BLaER1 treated with 17β-estradiol and CSF1 and Interleukin-3, amounts not matched to agents 10 nM and 100 nM (cell line): ENCODE data around the gene BEAN1.
A peak's percentile ranks its signal among the peaks of the same experiment; 100 is the strongest.

Experiments used
- H3K27ac ChIP-seq, 11 experiments: shearing (Covaris generic); formaldehyde crosslinking; 2 replicates each; pipeline ENCODE4 v1.8.1; 2022
- H3K27me3 ChIP-seq, 11 experiments: shearing (Covaris generic); formaldehyde crosslinking; 2 replicates each; pipeline ENCODE4 v1.8.1; 2022
- H3K36me3 ChIP-seq, 11 experiments: shearing (Covaris generic); formaldehyde crosslinking; 2 replicates each; pipeline ENCODE4 v1.8.1; 2022
- H3K4me1 ChIP-seq, 10 experiments: shearing (Covaris generic); formaldehyde crosslinking; 2 replicates each; pipeline ENCODE4 v1.8.1; 2022
- H3K4me2 ChIP-seq, 11 experiments: shearing (Covaris generic); formaldehyde crosslinking; 2 replicates each; pipeline ENCODE4 v1.8.1; 2022
- H3K4me3 ChIP-seq, 10 experiments: shearing (Covaris generic); formaldehyde crosslinking; 2 replicates each; pipeline ENCODE4 v1.8.1; 2022
- H3K9ac ChIP-seq, 11 experiments: shearing (Covaris generic); formaldehyde crosslinking; 2 replicates each; pipeline ENCODE4 v1.8.1; 2022
- H3K9me3 ChIP-seq, 11 experiments: shearing (Covaris generic); formaldehyde crosslinking; replicated peaks in 1 of 11; 2 replicates each; pipeline ENCODE4 v1.8.1; 2022
- H4K20me1 ChIP-seq, 11 experiments: shearing (Covaris generic); formaldehyde crosslinking; 2 replicates each; pipeline ENCODE4 v1.8.1; 2022
- Cebpa-rat ChIP-seq, 11 experiments: shearing (Covaris generic); IDR thresholded peaks; 2 replicates each; pipeline ENCODE4 v1.8.1; 2022

Gene BEAN1

GRCh38 chr16:66412182-66412581 is 14.9 kb upstream of the BEAN1 start:
- Histone ChIP-seq H3K9me3 (peaks cover 10 to 32% (median 19%) of the 10 kb centered on the region in 11 experiments; a peak in 20 of 22 replicates), H4K20me1 (no peaks in the 10 kb centered on the region), H3K4me3 (no peak overlapping the region), H3K9ac (no peak overlapping the region), H3K4me1 (peaks cover 13 to 45% (median 20%) of the 10 kb centered on the region in 10 experiments), H3K27me3 (no peaks in the 10 kb centered on the region; a peak in 1 of 22 replicates), H3K36me3 (no peaks in the 10 kb centered on the region), H3K27ac (no peak overlapping the region), H3K4me2 (no peak overlapping the region)
- TF ChIP-seq Cebpa-rat (IDR thresholded peaks at IDR 0.05) = no peak

- peaks cover 16 to 38% (median 26%) of the 10 kb centered on the region in 11 experiments for H3K9me3 ChIP-seq
Measured at GRCh38 chr16:66414891-66415290, 12.2 kb upstream of the BEAN1 start.

GRCh38 chr16:66416136-66416535 is 11.0 kb upstream of the BEAN1 start:
- Histone ChIP-seq H3K4me1 (peaks cover 0 to 35% (median 10%) of the 10 kb centered on the region in 10 experiments; a peak in 10 of 20 replicates), H3K9me3 (peaks cover 15 to 35% (median 24%) of the 10 kb centered on the region in 11 experiments), H3K9ac (no peak overlapping the region), H3K4me2 (peak overlapping the region in 3 of 11 experiments; percentile 70 to 74 (median 71); a peak in 6 of 22 replicates), H3K36me3 (no peaks in the 10 kb centered on the region), H4K20me1 (no peaks in the 10 kb centered on the region), H3K27me3 (no peaks in the 10 kb centered on the region), H3K27ac (no peak overlapping the region), H3K4me3 (no peak overlapping the region)
- TF ChIP-seq Cebpa-rat (IDR thresholded peaks at IDR 0.05) = no peak

More at GRCh38 chr16:66414891-66415290, 12.2 kb upstream of the BEAN1 start:
- Histone ChIP-seq H3K4me3 (no peak overlapping the region), H3K9ac (no peak overlapping the region), H3K27me3 (no peaks in the 10 kb centered on the region), H4K20me1 (no peaks in the 10 kb centered on the region), H3K4me1 (peaks cover 0 to 35% (median 10%) of the 10 kb centered on the region in 10 experiments; a peak in 10 of 20 replicates), H3K36me3 (no peaks in the 10 kb centered on the region), H3K27ac (no peak overlapping the region), H3K4me2 (no peak overlapping the region)
- no peak for TF ChIP-seq Cebpa-rat (IDR thresholded peaks at IDR 0.05)

- H3K9ac ChIP-seq = no peak overlapping the region
- peak overlapping the region in 2 of 11 experiments; percentile 44 to 55; a peak in 4 of 22 replicates for H3K27ac ChIP-seq
- H3K4me3 ChIP-seq = 0 out of 20 replicates have a peak overlapping the region, but pooled peaks of 1 of the 10 experiments have one; percentile 9
- no peaks in the 10 kb centered on the region for H4K20me1 ChIP-seq
- no peaks in the 10 kb centered on the region for H3K36me3 ChIP-seq
- peaks cover 0 to 42% (median 10%) of the 10 kb centered on the region in 10 experiments; a peak in 10 of 20 replicates for H3K4me1 ChIP-seq
- peaks cover 0 to 6% (median 0%) of the 10 kb centered on the region in 11 experiments; a peak in 2 of 22 replicates for H3K27me3 ChIP-seq
- H3K4me2 ChIP-seq = peak overlapping the region in 5 of 11 experiments; percentile 27 to 74 (median 70); a peak in 10 of 22 replicates
- TF ChIP-seq Cebpa-rat (IDR thresholded peaks at IDR 0.05) = 0 out of 22 replicates have a peak, but pooled peaks of 3 of the 11 experiments have one; percentile 1 to 30 (median 21)
- peaks cover 9 to 29% (median 20%) of the 10 kb centered on the region in 11 experiments; a peak in 21 of 22 replicates for H3K9me3 ChIP-seq
Measured at GRCh38 chr16:66416939-66417700, 10.0 kb upstream of the BEAN1 start.

GRCh38 chr16:66418165-66418962 is 8.7 kb upstream of the BEAN1 start:
- Histone ChIP-seq H3K36me3 (no peaks in the 10 kb centered on the region), H3K27ac (peak overlapping the region in 1 of 11 experiments; percentile 55; a peak in 2 of 22 replicates), H3K4me1 (peaks cover 0 to 54% (median 10%) of the 10 kb centered on the region in 10 experiments; a peak in 10 of 20 replicates), H4K20me1 (no peaks in the 10 kb centered on the region), H3K4me3 (peak overlapping the region in 1 of 10 experiments; percentile 9; a peak in 1 of 20 replicates), H3K9ac (no peak overlapping the region), H3K4me2 (peak overlapping the region in 5 of 11 experiments; percentile 13 to 74 (median 70); a peak in 8 of 22 replicates), H3K27me3 (peaks cover 0 to 15% (median 5%) of the 10 kb centered on the region in 11 experiments; a peak in 16 of 22 replicates), H3K9me3 (peaks cover 0 to 16% (median 10%) of the 10 kb centered on the region in 11 experiments; a peak in 13 of 22 replicates)
- no peak for TF ChIP-seq Cebpa-rat (IDR thresholded peaks at IDR 0.05)

GRCh38 chr16:66419527-66419926 is 7.6 kb upstream of the BEAN1 start:
- peaks cover 0 to 54% (median 10%) of the 10 kb centered on the region in 10 experiments; a peak in 10 of 20 replicates for H3K4me1 ChIP-seq
- no peak overlapping the region for H3K4me3 ChIP-seq
- H3K27ac ChIP-seq = no peak overlapping the region
- H3K27me3 ChIP-seq = peaks cover 10 to 26% (median 17%) of the 10 kb centered on the region in 11 experiments
- H3K9ac ChIP-seq = no peak overlapping the region
- no peaks in the 10 kb centered on the region for H3K36me3 ChIP-seq
- no peaks in the 10 kb centered on the region for H4K20me1 ChIP-seq
- H3K4me2 ChIP-seq = no peak overlapping the region
- peaks cover 0 to 14% (median 10%) of the 10 kb centered on the region in 11 experiments; a peak in 13 of 22 replicates for H3K9me3 ChIP-seq
- TF ChIP-seq Cebpa-rat (IDR thresholded peaks at IDR 0.05) = no peak

- Histone ChIP-seq H4K20me1 (no peaks in the 10 kb centered on the region), H3K9me3 (peaks cover 0 to 14% (median 10%) of the 10 kb centered on the region in 11 experiments; a peak in 13 of 22 replicates), H3K4me1 (peaks cover 0 to 53% (median 10%) of the 10 kb centered on the region in 10 experiments; a peak in 10 of 20 replicates), H3K9ac (no peak overlapping the region), H3K4me3 (no peak overlapping the region), H3K27ac (no peak overlapping the region), H3K36me3 (no peaks in the 10 kb centered on the region), H3K4me2 (no peak overlapping the region), H3K27me3 (peaks cover 18 to 35% (median 25%) of the 10 kb centered on the region in 11 experiments)
- TF ChIP-seq Cebpa-rat (IDR thresholded peaks at IDR 0.05) = no peak
Measured at GRCh38 chr16:66420396-66420795, 6.7 kb upstream of the BEAN1 start.

GRCh38 chr16:66421891-66422290 is 5.2 kb upstream of the BEAN1 start:
- Histone ChIP-seq H3K27me3 (peaks cover 33 to 50% (median 40%) of the 10 kb centered on the region in 11 experiments), H3K4me3 (no peak overlapping the region), H3K27ac (no peak overlapping the region), H4K20me1 (peaks cover 0 to 12% (median 8%) of the 10 kb centered on the region in 11 experiments; a peak in 9 of 22 replicates), H3K36me3 (no peaks in the 10 kb centered on the region), H3K9ac (no peak overlapping the region), H3K9me3 (peaks cover 0 to 14% (median 8%) of the 10 kb centered on the region in 11 experiments; a peak in 12 of 22 replicates), H3K4me1 (peaks cover 4 to 45% (median 14%) of the 10 kb centered on the region in 10 experiments; a peak in 13 of 20 replicates), H3K4me2 (peak overlapping the region in 3 of 11 experiments; percentile 35 to 76 (median 59); a peak in 6 of 22 replicates)
- TF ChIP-seq Cebpa-rat (IDR thresholded peaks at IDR 0.05) = no peak
